Stimulated activated CD4-positive, alpha-beta T cell treated with anti-CD3 and anti-CD28 coated beads, Interleukin-15, amount 100 ng/mL, for 24 hours (primary cell): ENCODE measurements around the gene NATD1.
A peak's percentile ranks its signal among the peaks of the same experiment; 100 is the strongest.
"Not testable (repeated sequence)": the region's sequence is repeated elsewhere in the genome, so short reads cannot be mapped to it uniquely, and the experiment has no call there.

ENCODE experiments used
- DNase-seq: peaks from one replicate; pipeline ENCODE4 v3.0.0-alpha.2; 2020

Gene NATD1

DNA sequence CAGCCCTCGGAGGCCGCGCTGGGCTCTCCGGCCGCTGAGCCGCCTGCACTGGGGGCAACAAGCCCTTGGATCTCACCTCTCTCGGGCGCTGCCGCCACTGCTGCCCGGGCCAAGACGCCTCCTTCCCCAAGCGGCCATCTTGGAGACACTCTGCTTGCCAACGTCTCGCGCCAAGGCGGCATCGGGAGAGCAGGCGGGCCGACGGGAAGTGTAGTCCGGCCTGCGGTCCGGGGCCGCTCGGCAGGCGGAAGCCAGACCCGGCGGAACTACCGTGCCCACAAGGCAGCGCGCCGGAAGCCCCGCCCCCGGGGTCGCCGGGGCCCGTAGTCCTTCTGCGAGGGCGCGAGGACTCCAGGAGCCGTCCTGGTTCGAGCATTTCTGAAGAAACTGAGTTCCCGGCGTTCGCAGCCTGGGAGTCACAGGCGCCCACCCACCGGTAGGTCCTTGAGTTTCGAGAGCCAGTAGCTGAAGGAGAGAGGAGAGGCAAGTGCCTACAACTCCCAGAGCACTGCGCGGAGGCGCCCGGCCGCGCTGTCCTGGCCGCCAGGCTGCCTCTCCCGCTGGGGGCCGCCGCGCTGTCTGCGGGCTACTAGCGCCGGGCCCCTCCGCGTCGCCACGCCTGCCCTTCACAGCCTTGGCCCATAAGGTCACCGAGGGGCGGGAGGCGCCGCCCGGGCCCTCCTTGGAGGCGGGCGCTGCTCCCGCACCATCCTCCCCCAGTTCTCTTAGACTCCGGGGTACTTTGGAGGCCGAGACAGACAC is 39.0 kb downstream of the NATD1 start, which contains the start of gene TMEM11:
Gene TMEM11 (minus strand): TSS at position 147 of the 762 bp plus-strand sequence. CDS start 9 bp downstream, at position 138.
- peak; percentile 98 for DNase-seq

GRCh38 chr17:21213638-21214014 is 39.6 kb downstream of the NATD1 start:
- peak; percentile 53 for DNase-seq

GRCh38 chr17:21212826-21213637 is 40.2 kb downstream of the NATD1 start:
- no peak for DNase-seq

DNA sequence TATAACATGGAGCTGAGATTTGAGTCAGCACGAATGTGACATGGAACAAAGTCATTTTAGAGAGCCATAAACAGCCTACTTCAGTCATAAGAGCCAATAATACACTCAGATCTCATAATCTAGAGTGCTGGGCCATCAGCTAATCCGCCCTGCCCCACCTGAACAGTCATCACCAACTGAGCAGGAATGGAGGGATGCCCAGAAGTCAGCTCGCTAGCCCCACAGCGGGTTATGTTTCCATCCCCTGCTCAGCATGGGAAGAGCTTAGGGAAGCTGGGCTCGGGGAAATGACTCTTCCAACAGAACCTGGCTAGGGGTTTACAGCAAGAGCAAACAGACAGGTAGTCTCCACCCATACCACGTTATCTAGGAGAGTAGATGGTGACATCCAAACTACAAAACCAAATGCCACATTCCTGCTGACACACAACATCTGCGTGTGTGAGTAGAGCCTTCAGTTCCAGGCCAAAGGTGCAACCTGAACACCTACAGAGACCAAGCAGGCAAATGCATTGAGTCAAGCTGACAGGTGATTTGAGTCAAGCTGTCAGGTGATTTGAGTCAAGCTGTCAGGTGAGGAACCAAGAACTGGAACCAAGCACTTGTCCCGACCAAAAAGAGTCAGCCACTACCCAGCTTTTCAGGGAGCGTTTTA is 41.3 kb downstream of the NATD1 start:
- DNase-seq: no peak

DNA sequence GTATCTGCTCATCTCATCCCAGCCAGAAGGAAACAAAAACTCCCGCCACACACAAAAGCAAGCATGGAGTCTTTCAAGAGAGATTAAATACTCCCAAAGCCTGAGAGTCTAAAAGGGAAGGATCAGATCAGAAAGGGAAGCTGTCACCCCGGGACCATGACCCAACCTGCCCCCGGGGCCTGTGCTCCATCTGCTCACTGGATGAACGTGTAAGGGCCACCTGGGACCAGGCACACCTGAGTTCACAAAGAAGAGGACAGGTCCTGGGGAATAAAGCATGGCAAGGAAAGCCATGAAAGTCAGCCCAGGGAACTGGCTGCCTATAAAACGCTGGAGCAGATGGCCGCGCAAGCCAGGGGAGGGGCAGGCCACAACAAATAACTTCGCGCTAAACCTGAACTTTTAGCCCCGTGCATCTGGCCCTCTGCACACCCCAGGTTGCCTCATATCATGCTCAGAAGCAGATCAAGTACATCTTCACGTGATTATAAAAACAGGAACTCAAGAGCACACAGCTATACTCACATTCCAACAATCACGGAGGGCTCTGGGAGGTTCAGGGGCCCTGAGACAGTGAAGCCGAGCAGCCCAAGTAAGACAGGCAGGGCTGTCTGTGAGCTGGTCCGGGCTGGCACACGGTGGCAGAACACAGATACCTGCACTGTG is 42.7 kb downstream of the NATD1 start:
- DNase-seq: no peak

- no peak for DNase-seq
Observed at GRCh38 chr17:21209511-21210175, 43.6 kb downstream of the NATD1 start.

DNA sequence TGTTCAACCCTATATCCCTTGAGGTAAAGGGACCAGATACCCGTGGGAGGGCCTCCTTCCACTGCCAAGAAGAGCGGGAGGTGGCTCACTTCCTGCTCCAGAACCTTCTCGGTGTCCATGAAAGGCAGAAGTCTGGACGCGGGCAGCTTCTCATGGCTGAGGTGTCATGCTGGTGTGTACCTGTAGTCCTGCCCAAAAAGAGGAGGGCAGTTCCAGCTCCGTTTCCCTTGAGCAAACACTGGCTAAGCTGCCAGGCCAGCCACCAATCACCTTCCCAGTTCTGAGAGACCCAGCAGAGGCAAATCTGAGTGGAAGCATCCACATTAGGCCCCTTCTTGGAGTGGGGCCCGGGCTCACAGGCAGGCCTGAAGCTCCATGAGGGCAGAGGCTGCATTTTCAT is 44.9 kb downstream of the NATD1 start:
- DNase-seq: no peak

DNA sequence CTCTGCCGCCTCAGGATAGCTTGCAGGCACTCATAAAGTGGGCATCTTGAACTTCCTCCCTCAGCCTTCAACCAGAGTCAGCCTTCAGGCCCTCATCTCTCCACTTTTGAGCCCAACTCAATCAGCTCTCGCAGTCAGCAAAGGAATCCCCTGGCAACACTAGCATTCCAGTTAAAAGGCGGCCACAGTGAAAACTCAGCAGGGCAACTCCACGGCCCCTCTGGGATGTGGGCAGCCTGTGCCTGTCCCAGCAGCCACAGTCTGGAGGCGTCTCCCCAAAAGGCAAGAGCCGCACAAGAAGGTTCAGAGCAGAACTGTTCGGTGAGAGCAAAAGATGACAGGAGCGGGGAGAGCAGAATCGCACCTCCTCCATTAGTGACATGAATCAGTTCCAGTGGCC is 48.3 kb downstream of the NATD1 start:
- DNase-seq: no peak

DNA sequence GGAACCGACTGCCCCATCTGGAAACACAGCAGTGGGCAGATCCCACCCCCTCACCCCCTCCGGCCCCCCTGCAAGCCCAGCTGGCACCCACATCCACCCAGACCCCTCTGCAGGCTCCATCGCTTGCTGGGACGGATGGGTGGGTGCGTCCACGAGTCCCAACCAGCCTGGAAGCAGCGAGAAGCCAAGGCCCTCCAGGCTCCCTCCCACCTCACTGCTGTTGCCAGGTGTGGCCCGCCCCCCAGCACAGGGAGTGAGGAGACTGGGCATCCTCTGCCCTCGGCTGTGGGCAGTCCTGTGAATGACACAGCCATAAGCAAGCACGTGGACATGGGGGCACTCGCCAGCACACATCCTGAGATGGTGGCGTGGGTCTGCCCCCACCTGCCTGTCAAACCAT is 50.7 kb downstream of the NATD1 start:
- no peak for DNase-seq

DNA sequence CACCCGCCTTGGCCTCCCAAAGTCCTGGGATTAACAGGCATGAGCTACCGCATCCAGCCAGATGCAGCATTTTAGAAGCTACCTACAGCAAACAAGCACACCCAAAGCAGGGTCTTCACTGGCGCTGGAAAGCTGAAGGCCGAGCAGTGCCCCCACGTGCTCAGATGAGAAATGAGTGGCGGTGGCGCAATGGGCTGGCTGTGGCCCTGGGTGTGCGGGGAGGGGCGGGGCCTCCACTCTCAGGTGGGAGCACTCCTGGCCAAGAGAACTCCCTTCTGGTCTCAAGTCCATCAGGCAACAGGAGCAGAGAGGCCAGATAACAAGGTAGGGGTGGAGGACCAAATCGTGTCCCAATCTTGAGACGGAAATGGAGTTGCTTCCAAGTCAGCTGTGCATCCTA is 51.3 kb downstream of the NATD1 start:
- DNase-seq: no peak

GRCh38 chr17:21201298-21201595 is 52.0 kb downstream of the NATD1 start:
- DNase-seq: no peak

DNA sequence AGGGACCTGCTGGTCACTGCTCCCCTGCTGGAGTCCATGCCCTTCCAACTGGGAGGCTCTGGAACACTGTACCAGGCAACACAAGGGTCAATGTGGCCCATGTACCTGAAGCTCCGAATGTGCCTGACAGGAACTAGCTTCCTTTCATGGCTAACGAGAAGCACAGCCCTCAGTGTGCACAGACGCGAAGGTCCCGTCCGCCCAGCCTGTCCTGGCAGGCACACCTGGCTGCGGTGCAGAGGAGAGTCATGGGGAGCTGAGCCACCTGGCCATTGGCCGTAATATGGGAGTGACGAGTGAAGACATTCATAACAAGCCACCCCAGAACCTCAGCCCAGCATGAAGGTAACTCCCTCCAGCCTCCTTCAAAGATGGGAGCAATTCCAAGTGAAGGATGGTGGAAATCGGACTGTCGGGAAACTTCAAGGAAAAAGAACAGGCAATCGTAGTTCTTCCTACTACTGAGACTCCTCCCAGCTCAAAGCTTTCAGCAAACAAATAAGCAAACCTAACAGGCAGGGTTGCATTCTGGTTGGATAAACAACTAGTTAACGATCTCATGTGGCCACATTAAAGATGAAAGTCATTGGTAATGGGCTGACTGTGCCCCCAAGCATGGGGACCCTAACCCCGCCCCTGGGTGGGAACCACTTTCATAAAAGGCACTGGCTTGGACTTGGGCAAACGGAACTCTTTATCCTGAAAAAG is 52.5 kb downstream of the NATD1 start:
- no peak for DNase-seq

GRCh38 chr17:21199856-21200255 is 53.4 kb downstream of the NATD1 start:
- DNase-seq: no peak

- DNase-seq: no peak
Observed at GRCh38 chr17:21199311-21199710, 53.9 kb downstream of the NATD1 start.

GRCh38 chr17:21198411-21198810 is 54.8 kb downstream of the NATD1 start:
- DNase-seq: no peak

GRCh38 chr17:21196126-21196525 is 57.1 kb downstream of the NATD1 start:
- DNase-seq: no peak

DNA sequence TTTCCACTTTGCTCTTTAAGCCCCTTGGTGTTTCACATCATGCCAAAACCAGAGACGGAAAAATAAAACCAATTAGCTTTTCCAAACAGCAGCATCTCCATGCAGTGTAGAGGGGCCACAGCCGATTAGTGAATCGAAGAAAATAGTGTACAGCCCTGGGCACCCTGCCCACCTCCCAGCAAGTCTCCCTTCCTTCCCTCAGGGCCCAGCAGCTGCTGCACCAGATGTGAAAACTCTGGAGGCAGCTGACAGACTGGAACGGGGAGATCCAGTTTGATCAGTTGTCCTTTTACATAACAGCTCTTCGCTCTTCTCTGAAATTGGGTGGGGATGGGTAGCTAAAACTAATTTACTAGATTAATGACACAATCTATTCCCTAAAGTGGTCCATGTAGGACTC is 58.5 kb downstream of the NATD1 start:
- no peak for DNase-seq

- DNase-seq: no peak
Observed at GRCh38 chr17:21194226-21194625, 59.0 kb downstream of the NATD1 start.

DNA sequence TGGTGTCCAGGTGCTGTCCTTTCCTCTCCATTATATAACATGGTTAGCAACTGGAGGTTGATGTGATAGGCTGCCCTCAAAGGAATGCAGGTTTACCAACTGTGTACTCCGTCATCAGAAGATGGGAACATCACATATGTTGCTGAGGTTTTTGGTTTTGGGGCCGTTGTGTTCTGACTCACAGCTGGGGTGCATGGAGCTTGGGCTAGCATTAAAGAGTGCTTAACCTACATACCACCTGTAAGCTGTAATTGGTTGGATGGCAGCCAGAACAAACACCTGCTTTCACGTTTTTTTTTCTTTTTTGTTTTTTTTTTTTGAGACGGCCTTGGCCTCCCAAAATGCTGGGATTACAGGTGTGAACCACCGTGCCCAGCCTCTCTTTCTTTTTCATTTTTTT is 60.2 kb downstream of the NATD1 start:
- DNase-seq: no peak

DNA sequence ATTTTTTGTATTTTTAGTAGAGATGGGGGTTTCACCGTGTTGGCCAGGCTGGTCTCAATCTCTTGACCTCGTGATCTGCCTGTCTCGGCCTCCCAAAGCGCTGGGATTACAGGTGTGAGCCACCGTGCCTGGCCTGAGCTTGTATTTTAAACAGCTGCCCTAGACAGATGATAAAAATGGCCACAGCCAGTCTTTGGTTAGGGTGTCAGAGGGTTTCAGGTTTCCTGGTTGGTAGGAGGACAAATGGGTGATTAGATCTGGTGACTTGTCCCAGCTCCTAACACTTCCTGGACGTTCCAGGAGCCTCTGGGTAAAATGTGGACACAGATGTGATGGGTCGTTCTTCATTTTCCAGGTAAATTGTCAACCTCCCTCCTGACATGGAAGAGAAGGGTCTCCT is 60.8 kb downstream of the NATD1 start:
- not testable (repeated sequence) for DNase-seq

DNA sequence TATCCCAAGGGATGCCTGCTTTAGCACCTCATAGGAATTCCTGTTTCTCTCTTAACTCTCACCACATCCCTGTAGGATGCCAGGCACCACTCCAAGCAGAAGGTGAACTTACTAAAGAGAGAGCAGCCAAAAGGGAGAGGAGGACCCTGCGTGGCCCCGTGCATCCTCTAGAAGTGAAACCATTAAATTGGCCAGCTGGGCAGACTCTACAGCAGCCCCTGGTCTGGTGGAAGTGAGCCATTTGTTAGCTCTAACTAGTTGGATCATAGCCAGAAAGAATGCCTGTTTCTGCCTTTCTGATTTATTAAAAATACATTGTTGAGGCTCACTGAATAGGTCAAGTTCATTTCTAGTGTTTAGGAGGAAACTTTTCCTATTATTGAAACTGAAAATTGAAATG is 61.5 kb downstream of the NATD1 start:
- no peak for DNase-seq

DNA sequence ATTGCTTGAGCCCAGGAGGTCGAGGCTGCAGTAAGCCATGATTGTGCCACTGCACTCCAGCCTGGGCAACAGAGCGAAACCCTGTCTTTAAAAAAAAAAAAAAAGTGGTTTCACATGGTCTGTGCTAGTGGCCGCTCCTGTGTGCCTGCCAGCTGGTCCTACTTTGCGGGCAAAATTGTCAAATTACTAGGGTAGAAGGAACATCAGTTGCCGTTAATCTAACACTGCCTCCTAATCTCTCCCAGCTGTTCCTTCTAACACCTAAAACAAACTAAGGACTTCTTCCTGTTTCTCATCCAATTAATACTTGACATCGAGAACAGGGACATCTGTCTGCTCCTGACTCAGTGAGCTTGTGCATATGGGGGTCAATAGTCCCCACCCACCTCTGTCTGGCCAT is 63.1 kb downstream of the NATD1 start:
- no peak for DNase-seq
